HG02938 (cell line): ENCODE results near the gene CD40LG.

ENCODE experiments used
- ATAC-seq: cut with Tn5 transposase; IDR thresholded peaks from one replicate; pipeline ENCODE4 v1.9.1; 2021; ENCODE audit warnings: mild to moderate bottlenecking, moderate library complexity; ENCODE audit not compliant: unreplicated experiment

CD40LG gene

GRCh38 chrX:136692271-136692670 lies 44.3 kb downstream of the CD40LG start:
- ATAC-seq, result no peak

- peak; percentile 73 for ATAC-seq
Observed at GRCh38 chrX:136694431-136695087, 46.6 kb downstream of the CD40LG start.

GRCh38 chrX:136697156-136697555 lies 49.2 kb downstream of the CD40LG start:
- no peak for ATAC-seq

- ATAC-seq, result no peak
Observed at GRCh38 chrX:136708348-136708747, 60.4 kb downstream of the CD40LG start.
